ENCODE results near the gene TMEM154. TPM values are rescaled to one million over a fixed set of nuclear protein-coding genes. Genes with fewer than 3 reads are reported as not detected.

Gene TMEM154
- total RNA-seq, 1 experiment from 2014 or later = 3.6 TPM

GRCh38 chr4:152599095-152599494 is 80.7 kb downstream of the TMEM154 start:
- Histone ChIP-seq H3K9me2 (replicated peaks; ENCODE audit: low read length) (no peaks in the 10 kb centered on the region), H4K20me1 (ENCODE audit: low read length) (no peaks in the 10 kb centered on the region), H2AFZ (ENCODE audit: low read length) (no peak overlapping the region), H3K27me3 (ENCODE audit: low read length) (no peaks in the 10 kb centered on the region), H3K27ac (ENCODE audit: low read length) (no peak overlapping the region), H3K4me2 (ENCODE audit: low read length) (no peak overlapping the region), H3K9me3 (ENCODE audit: low read length) (no peaks in the 10 kb centered on the region), H3K79me2 (ENCODE audit: low read length) (no peaks in the 10 kb centered on the region), H3K4me1 (ENCODE audit: insufficient read depth, low read length) (no peaks in the 10 kb centered on the region), H3F3A (ENCODE audit: low read length, unreplicated experiment) (no peaks in the 10 kb centered on the region), H3K9ac (ENCODE audit: low read length) (no peak overlapping the region), H3K36me3 (ENCODE audit: low read depth, low read length) (no peaks in the 10 kb centered on the region), H3K4me3 (ENCODE audit: low read length) (no peak overlapping the region)
- ATAC-seq = no peak
- CTCF ChIA-PET = no interaction called here
- no peak for DNase-seq
- POLR2A ChIA-PET (ENCODE audit: unreplicated experiment) = no interaction called here
- intact Hi-C loops (cut with micrococcal nuclease) = no loop called here
- no TSS peak for BruUV-seq (replicated peaks)
- TF ChIP-seq EZH2 (IDR thresholded peaks at IDR 0.05; ENCODE audit: low read length, unreplicated experiment) (no peak), EZH2phosphoT487 (IDR thresholded peaks at IDR 0.05; ENCODE audit: borderline replicate concordance, low read length) (no peak)
- TF ChIP-seq, protein P1, sequence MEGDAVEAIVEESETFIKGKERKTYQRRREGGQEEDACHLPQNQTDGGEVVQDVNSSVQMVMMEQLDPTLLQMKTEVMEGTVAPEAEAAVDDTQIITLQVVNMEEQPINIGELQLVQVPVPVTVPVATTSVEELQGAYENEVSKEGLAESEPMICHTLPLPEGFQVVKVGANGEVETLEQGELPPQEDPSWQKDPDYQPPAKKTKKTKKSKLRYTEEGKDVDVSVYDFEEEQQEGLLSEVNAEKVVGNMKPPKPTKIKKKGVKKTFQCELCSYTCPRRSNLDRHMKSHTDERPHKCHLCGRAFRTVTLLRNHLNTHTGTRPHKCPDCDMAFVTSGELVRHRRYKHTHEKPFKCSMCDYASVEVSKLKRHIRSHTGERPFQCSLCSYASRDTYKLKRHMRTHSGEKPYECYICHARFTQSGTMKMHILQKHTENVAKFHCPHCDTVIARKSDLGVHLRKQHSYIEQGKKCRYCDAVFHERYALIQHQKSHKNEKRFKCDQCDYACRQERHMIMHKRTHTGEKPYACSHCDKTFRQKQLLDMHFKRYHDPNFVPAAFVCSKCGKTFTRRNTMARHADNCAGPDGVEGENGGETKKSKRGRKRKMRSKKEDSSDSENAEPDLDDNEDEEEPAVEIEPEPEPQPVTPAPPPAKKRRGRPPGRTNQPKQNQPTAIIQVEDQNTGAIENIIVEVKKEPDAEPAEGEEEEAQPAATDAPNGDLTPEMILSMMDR (conservative IDR thresholded peaks at IDR 0.05; ENCODE audit: low read depth, low read length) = no peak

DNA sequence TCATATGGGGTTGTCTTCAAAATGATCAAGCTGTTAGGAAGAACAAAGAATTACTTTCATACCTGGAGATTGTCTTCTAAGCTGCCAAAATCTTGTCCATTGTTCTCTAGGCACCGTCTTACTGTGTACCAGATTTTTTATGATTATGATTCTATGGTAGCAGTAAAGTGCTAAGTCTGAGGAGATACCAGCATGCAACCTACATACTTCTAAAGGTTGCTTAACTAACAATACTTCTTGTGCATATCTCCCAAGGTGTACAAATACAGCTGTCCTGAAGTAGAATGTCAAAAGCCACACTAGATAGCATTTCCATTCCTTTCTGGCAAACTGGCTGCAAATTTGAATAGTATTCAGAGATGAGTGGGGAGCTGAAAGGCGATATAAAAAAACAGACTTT is 81.3 kb downstream of the TMEM154 start:
- no TSS peak for BruUV-seq (replicated peaks)
- H3K4me2 ChIP-seq (ENCODE audit: low read length) = no peak overlapping the region
- no peaks in the 10 kb centered on the region for H3K4me1 ChIP-seq (ENCODE audit: insufficient read depth, low read length)
- CTCF ChIA-PET = no interaction called here
- ATAC-seq (no peak), DNase-seq (no peak)
- H4K20me1 ChIP-seq (ENCODE audit: low read length) = no peaks in the 10 kb centered on the region
- no peak overlapping the region for H3K4me3 ChIP-seq (ENCODE audit: low read length)
- H3F3A ChIP-seq (ENCODE audit: low read length, unreplicated experiment) = no peaks in the 10 kb centered on the region
- POLR2A ChIA-PET (ENCODE audit: unreplicated experiment) = no interaction called here
- H3K9me2 ChIP-seq (replicated peaks; ENCODE audit: low read length) = no peaks in the 10 kb centered on the region
- no peak for TF ChIP-seq EZH2 (IDR thresholded peaks at IDR 0.05; ENCODE audit: low read length, unreplicated experiment)
- TF ChIP-seq EZH2phosphoT487 (IDR thresholded peaks at IDR 0.05; ENCODE audit: borderline replicate concordance, low read length) = no peak
- TF ChIP-seq, protein P1 (conservative IDR thresholded peaks at IDR 0.05; ENCODE audit: low read depth, low read length) = no peak
- no peaks in the 10 kb centered on the region for H3K36me3 ChIP-seq (ENCODE audit: low read depth, low read length)
- no peaks in the 10 kb centered on the region for H3K27me3 ChIP-seq (ENCODE audit: low read length)
- no peaks in the 10 kb centered on the region for H3K9me3 ChIP-seq (ENCODE audit: low read length)
- no peak overlapping the region for H3K9ac ChIP-seq (ENCODE audit: low read length)
- no peak overlapping the region for H2AFZ ChIP-seq (ENCODE audit: low read length)
- H3K27ac ChIP-seq (ENCODE audit: low read length) = no peak overlapping the region
- intact Hi-C loops (cut with micrococcal nuclease) = no loop called here
- H3K79me2 ChIP-seq (ENCODE audit: low read length) = no peaks in the 10 kb centered on the region

DNA sequence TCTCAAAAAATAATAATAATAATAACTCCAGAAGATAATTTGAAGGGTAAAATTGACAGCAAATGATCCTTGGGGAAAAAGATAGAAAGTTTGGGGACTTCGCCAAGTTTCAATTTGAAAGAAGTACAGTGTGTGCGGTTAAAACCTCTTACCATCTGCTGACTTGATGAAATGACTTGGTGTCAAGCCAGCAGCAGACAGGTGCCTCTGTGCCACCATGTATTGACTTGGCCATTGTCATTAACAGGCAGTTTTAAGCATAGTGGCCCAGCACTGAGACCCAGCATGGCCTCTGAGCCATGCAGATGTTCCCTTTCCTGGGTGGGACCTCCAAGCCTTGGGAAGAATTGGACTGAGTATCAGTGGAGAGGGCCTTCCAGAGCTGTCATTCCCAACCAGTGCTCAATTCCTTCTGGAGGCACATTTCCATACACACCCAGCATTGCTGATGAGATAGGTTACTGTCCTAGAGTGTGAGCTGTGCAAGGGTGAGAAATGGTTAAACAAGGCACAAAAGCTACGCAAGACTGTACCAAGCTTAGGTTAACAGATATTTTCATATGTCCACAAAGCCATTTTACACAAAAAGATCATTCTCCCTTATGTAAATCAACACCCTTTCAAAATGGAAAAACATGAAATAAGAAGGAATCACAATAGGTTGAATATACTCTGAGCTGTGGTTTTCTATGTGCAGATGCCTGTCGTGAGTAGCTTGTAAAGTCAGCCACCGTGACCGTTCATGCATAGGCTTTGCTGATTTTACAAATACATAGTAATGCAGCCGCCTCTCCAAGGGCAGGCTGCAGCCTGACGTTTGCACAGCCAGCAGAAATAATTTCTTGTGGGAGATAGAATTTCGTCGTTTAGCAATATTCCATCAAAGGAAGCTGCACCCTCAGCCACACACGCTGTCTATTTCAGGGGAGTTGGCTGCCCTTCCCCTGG is 84.5 kb downstream of the TMEM154 start:
- H3K27ac ChIP-seq (ENCODE audit: low read length) = no peak overlapping the region
- DNase-seq = peak; percentile 24
- no peaks in the 10 kb centered on the region for H4K20me1 ChIP-seq (ENCODE audit: low read length)
- no peaks in the 10 kb centered on the region for H3F3A ChIP-seq (ENCODE audit: low read length, unreplicated experiment)
- H3K9ac ChIP-seq (ENCODE audit: low read length) = no peak overlapping the region
- no peaks in the 10 kb centered on the region for H3K79me2 ChIP-seq (ENCODE audit: low read length)
- H3K4me1 ChIP-seq (ENCODE audit: insufficient read depth, low read length) = peaks cover under 1% of the 10 kb centered on the region
- peak; percentile 50; the same call in 1 of the 2 replicates for ATAC-seq
- no peaks in the 10 kb centered on the region for H3K9me2 ChIP-seq (replicated peaks; ENCODE audit: low read length)
- TF ChIP-seq, protein P1 (conservative IDR thresholded peaks at IDR 0.05; ENCODE audit: low read depth, low read length) = no peak
- no peak for TF ChIP-seq EZH2phosphoT487 (IDR thresholded peaks at IDR 0.05; ENCODE audit: borderline replicate concordance, low read length)
- no peak overlapping the region for H3K4me2 ChIP-seq (ENCODE audit: low read length)
- no peak overlapping the region for H2AFZ ChIP-seq (ENCODE audit: low read length)
- no TSS peak for BruUV-seq (replicated peaks)
- intact Hi-C loops (cut with micrococcal nuclease) = no loop called here
- ChIA-PET CTCF (no interaction called here), POLR2A (ENCODE audit: unreplicated experiment) (no interaction called here)
- H3K9me3 ChIP-seq (ENCODE audit: low read length) = no peaks in the 10 kb centered on the region
- H3K4me3 ChIP-seq (ENCODE audit: low read length) = no peak overlapping the region
- H3K27me3 ChIP-seq (ENCODE audit: low read length) = no peaks in the 10 kb centered on the region
- H3K36me3 ChIP-seq (ENCODE audit: low read depth, low read length) = no peaks in the 10 kb centered on the region

All from PC-3 (cell line).